Spleen (tissue), 11 donors: ENCODE results near the gene CPNE8. TPM values are rescaled to one million over a fixed set of nuclear protein-coding genes. Genes with fewer than 3 reads are reported as not detected.
A peak's percentile ranks its signal among the peaks of the same experiment; 100 is the strongest.

Experiments
- DNase-seq: peaks from one replicate; pipeline ENCODE4 v3.0.0-alpha.2; 2020
- H3K27ac ChIP-seq, 8 donors: fragments of 200-600 bp; sonication (generic) in 7 of 8; 1 replicate in 4 of 8; 2 replicates in 4 of 8; pipeline versions ENCODE4 v1.5.0 to v1.8.0; 2016 to 2021; ENCODE audit warnings: inconsistent platforms in 4 of 8, mild to moderate bottlenecking in 4 of 8, moderate library complexity in 1 of 8
- H3K27me3 ChIP-seq, 7 donors: fragments of 200-600 bp; sonication (generic) in 6 of 7; replicated peaks in 1 of 7; 1 replicate in 4 of 7; 2 replicates in 3 of 7; pipeline versions ENCODE4 v1.5.0 to v1.8.0; 2016 to 2021; ENCODE audit warnings: inconsistent platforms in 3 of 7, mild to moderate bottlenecking in 1 of 7
- H3K36me3 ChIP-seq, 6 donors: fragments of 200-600 bp; sonication (generic) in 5 of 6; 1 replicate in 4 of 6; 2 replicates in 2 of 6; pipeline versions ENCODE4 v1.5.0 to v1.8.0; 2016 to 2021; ENCODE audit warnings: inconsistent platforms in 2 of 6
- H3K4me1 ChIP-seq, 6 donors: fragments of 200-600 bp; sonication (generic) in 5 of 6; 1 replicate in 3 of 6; 2 replicates in 3 of 6; pipeline versions ENCODE4 v1.5.0 to v1.8.0; 2016 to 2021; ENCODE audit warnings: inconsistent platforms in 3 of 6
- H3K4me3 ChIP-seq, 8 donors: fragments of 200-600 bp; sonication (generic) in 7 of 8; 1 replicate in 4 of 8; 2 replicates in 4 of 8; pipeline versions ENCODE4 v1.5.0 to v1.8.0; 2016 to 2021; ENCODE audit warnings: inconsistent platforms in 4 of 8, mild to moderate bottlenecking in 4 of 8, moderate library complexity in 2 of 8
- H3K9me3 ChIP-seq, 8 donors: fragments of 200-600 bp; sonication (generic) in 7 of 8; 1 replicate in 4 of 8; 2 replicates in 4 of 8; pipeline versions ENCODE4 v1.5.0 to v1.8.0; 2016 to 2021; ENCODE audit warnings: inconsistent platforms in 4 of 8
- POLR2A ChIP-seq, 3 donors: fragments of 450-650 bp; IDR thresholded peaks; one replicate each; pipeline ENCODE4 v1.5.1; 2017; ENCODE audit warnings: antibody characterized with exemption in 3 of 3, mild to moderate bottlenecking in 1 of 3
- POLR2AphosphoS5 ChIP-seq, 3 donors: sonication (generic); formaldehyde crosslinking; IDR thresholded peaks; one replicate each; pipeline ENCODE4 v1.5.1; 2017; ENCODE audit warnings: antibody characterized with exemption in 3 of 3
- WGBS, 5 donors: extraction: QIAGEN DNeasy Blood & Tissue Kit in 3 of 5; methylation state at CpG; one replicate each; pipeline versions ENCODE4 v1.1.5 to v1.1.7; 2013 to 2018; 5-methylcytosine and 5-hydroxymethylcytosine counted together
- intact Hi-C: fragments of 100-400 bp; cut with DNase I; formaldehyde crosslinking; loops from one replicate; pipeline ENCODE4 v1.15.0; 2023; ENCODE audit warnings: low total_unique reads
- polyA plus RNA-seq, 3 donors: library from polyadenylated mRNA; stranded (reverse); fragments of 200-250 nt; gene quantifications; one replicate each; pipeline ENCODE4 v1.2.1, GENCODE V29; 2013
- total RNA-seq, 7 donors: library from RNA; depleted of rRNA in 3 of 7; stranded (reverse); fragments of >200 nt in 3 of 7; fragmentation: NEBNext Ultra II Directional in 4 of 7; extraction: Animal tissue kit (Norgen Biotek cat#: 25700) in 4 of 7; gene quantifications; one replicate each; pipeline versions ENCODE4 v1.1.0 to v1.2.1, GENCODE V29; 2016 to 2021
- TF ChIP-seq, protein P1 (sequence below), 11 experiments: fragments of 200-600 bp in 7 of 11; fragments of 450-650 bp in 4 of 11; sonication (generic) in 4 of 11; IDR thresholded peaks in 8 of 11; conservative IDR thresholded peaks in 3 of 11; 1 replicate in 7 of 11; 2 replicates in 4 of 11; pipeline versions ENCODE4 v1.4.0 to v1.8.0; 2016 to 2021; ENCODE audit warnings: antibody characterized with exemption in 11 of 11, inconsistent platforms in 4 of 11, mild to moderate bottlenecking in 1 of 11
- donor health status: healthy with polysubstance abuse.
- donor health status: DM: no; HTN: no; CAD: no; lungs with moderate emphysema.
- donor health status: DM: no; HTN: no; CAD: no.
- donor health status: Bipolar disorder and iron deficiency.
- donor health status: healthy.
- donor health status: DM: no; HTN: no; CAD: no.
- donor health status: DM: yes; HTN: yes; CAD: no.

Gene CPNE8
- total and polyA plus RNA-seq, 10 donors: 5.4 to 42.4 (median 30.2) TPM

DNA sequence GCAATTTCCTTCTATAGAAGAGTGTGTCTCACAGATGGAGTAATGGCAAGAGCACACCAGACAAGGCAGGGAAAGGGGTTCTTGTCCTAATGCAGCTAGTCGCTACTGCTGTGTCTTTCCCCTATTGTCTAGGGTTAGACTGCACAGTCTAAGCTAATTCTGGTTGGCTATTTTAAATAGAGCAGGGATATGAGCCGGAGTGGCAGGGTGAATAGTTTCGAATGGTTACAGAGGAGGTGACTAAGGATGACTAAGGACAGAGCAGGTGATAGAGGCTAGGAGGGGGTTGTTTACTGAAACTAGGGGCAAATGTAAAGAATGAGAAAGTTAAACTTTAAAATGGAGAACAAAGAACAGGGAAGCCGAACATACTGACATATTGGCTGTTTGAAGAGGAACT, 25.6 kb upstream of the CPNE8 start:
- Histone ChIP-seq H3K27me3 (no peaks in the 10 kb centered on the region), H3K4me3 (no peak overlapping the region), H3K27ac (no peak overlapping the region), H3K36me3 (no peaks in the 10 kb centered on the region), H3K9me3 (no peaks in the 10 kb centered on the region), H3K4me1 (no peaks in the 10 kb centered on the region)
- TF ChIP-seq, protein P1, sequence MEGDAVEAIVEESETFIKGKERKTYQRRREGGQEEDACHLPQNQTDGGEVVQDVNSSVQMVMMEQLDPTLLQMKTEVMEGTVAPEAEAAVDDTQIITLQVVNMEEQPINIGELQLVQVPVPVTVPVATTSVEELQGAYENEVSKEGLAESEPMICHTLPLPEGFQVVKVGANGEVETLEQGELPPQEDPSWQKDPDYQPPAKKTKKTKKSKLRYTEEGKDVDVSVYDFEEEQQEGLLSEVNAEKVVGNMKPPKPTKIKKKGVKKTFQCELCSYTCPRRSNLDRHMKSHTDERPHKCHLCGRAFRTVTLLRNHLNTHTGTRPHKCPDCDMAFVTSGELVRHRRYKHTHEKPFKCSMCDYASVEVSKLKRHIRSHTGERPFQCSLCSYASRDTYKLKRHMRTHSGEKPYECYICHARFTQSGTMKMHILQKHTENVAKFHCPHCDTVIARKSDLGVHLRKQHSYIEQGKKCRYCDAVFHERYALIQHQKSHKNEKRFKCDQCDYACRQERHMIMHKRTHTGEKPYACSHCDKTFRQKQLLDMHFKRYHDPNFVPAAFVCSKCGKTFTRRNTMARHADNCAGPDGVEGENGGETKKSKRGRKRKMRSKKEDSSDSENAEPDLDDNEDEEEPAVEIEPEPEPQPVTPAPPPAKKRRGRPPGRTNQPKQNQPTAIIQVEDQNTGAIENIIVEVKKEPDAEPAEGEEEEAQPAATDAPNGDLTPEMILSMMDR (IDR thresholded peaks at IDR 0.05 in 8 of 11, conservative IDR thresholded peaks at IDR 0.05 in 3 of 11): no peak
- TF ChIP-seq POLR2A (IDR thresholded peaks at IDR 0.05) (no peak), POLR2AphosphoS5 (IDR thresholded peaks at IDR 0.05) (no peak)
- WGBS, 5 donors: 75 to 84% (median 80%) methylated on average over 4 of the region's 4 CpGs
- DNase-seq: no peak
- intact Hi-C loops: no loop called here

GRCh38 chr12:38926501-38926900, 21.1 kb upstream of the CPNE8 start:
- no peak overlapping the region for H3K4me3 ChIP-seq
- no peak overlapping the region for H3K27ac ChIP-seq
- no peaks in the 10 kb centered on the region for H3K36me3 ChIP-seq
- no peaks in the 10 kb centered on the region for H3K27me3 ChIP-seq
- H3K9me3 ChIP-seq: no peaks in the 10 kb centered on the region
- TF ChIP-seq POLR2AphosphoS5 (IDR thresholded peaks at IDR 0.05) (no peak), POLR2A (IDR thresholded peaks at IDR 0.05) (no peak)
- TF ChIP-seq, protein P1 (IDR thresholded peaks at IDR 0.05 in 8 of 11, conservative IDR thresholded peaks at IDR 0.05 in 3 of 11): no peak
- intact Hi-C loops: loop anchor here (5.0 kb wide), 1 partner anchor 176 kb away; no protein-coding TSS in a partner anchor
- H3K4me1 ChIP-seq: no peaks in the 10 kb centered on the region
- DNase-seq: no peak
- 23 to 59% (median 47%) methylated on average over 1 of the region's 1 CpG for WGBS, 5 donors

GRCh38 chr12:38921025-38921677, 15.8 kb upstream of the CPNE8 start:
- H3K4me3 ChIP-seq: no peak overlapping the region
- no peaks in the 10 kb centered on the region for H3K27me3 ChIP-seq
- WGBS, 5 donors: 14 to 21% (median 18%) methylated on average over 2 of the region's 2 CpGs
- no peaks in the 10 kb centered on the region for H3K36me3 ChIP-seq
- intact Hi-C loops: loop anchor here (5.0 kb wide), 1 partner anchor 589 kb away; no protein-coding TSS in a partner anchor
- no peak for DNase-seq
- no peak for TF ChIP-seq POLR2A (IDR thresholded peaks at IDR 0.05)
- TF ChIP-seq, protein P1 (IDR thresholded peaks at IDR 0.05 in 8 of 11, conservative IDR thresholded peaks at IDR 0.05 in 3 of 11): peak in 7 of 11 experiments; percentile 25 to 45 (median 41)
- H3K9me3 ChIP-seq: no peaks in the 10 kb centered on the region
- no peak overlapping the region for H3K27ac ChIP-seq
- no peaks in the 10 kb centered on the region for H3K4me1 ChIP-seq

GRCh38 chr12:38919191-38919590, 13.8 kb upstream of the CPNE8 start:
- Histone ChIP-seq H3K36me3 (no peaks in the 10 kb centered on the region), H3K4me1 (no peaks in the 10 kb centered on the region), H3K27me3 (no peaks in the 10 kb centered on the region), H3K27ac (no peak overlapping the region), H3K4me3 (no peak overlapping the region), H3K9me3 (no peaks in the 10 kb centered on the region)
- TF ChIP-seq POLR2A (IDR thresholded peaks at IDR 0.05) (no peak), POLR2AphosphoS5 (IDR thresholded peaks at IDR 0.05) (no peak)
- TF ChIP-seq, protein P1 (IDR thresholded peaks at IDR 0.05 in 8 of 11, conservative IDR thresholded peaks at IDR 0.05 in 3 of 11): no peak
- WGBS, 5 donors: 76 to 87% (median 82%) methylated on average over 5 of the region's 5 CpGs
- intact Hi-C loops: no loop called here
- DNase-seq: no peak
